C4-2B (cell line): Measurements from ENCODE around the gene ELAPOR1.

Experiments used
- ZFX ChIP-seq: fragments of 450-650 bp; IDR thresholded peaks from 2 replicates; pipeline ENCODE4 v1.6.1; 2017
- TF ChIP-seq, protein P1 (sequence below): fragments of 450-650 bp; conservative IDR thresholded peaks from 2 replicates; pipeline ENCODE4 v1.5.1; 2017; ENCODE audit warnings: mild to moderate bottlenecking

DNA sequence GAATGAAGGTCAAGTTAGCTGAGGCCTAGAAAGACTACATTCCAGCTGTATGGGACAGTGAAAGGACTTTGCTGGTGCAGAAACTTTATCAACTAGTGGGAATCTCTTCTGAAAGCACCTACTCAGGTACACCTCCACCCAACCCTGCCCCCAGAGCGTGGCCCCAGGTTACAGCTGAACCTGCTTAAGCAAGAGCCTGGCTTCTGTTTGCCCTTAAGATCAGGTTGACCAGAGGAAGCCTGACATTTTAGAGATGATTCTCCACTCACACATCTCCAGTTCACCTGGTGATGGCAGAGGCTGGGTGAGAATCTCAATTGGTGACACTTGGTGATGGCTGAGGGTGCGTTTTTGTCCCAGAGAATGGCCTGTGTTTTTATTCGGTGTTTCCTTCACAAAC, 24.0 kb downstream of the ELAPOR1 start:
- TF ChIP-seq, protein P1, sequence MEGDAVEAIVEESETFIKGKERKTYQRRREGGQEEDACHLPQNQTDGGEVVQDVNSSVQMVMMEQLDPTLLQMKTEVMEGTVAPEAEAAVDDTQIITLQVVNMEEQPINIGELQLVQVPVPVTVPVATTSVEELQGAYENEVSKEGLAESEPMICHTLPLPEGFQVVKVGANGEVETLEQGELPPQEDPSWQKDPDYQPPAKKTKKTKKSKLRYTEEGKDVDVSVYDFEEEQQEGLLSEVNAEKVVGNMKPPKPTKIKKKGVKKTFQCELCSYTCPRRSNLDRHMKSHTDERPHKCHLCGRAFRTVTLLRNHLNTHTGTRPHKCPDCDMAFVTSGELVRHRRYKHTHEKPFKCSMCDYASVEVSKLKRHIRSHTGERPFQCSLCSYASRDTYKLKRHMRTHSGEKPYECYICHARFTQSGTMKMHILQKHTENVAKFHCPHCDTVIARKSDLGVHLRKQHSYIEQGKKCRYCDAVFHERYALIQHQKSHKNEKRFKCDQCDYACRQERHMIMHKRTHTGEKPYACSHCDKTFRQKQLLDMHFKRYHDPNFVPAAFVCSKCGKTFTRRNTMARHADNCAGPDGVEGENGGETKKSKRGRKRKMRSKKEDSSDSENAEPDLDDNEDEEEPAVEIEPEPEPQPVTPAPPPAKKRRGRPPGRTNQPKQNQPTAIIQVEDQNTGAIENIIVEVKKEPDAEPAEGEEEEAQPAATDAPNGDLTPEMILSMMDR = no peak
- no peak for TF ChIP-seq ZFX
